ENCODE measurements around the gene CMPK2. TPM values are rescaled to one million over a fixed set of nuclear protein-coding genes. Genes with fewer than 3 reads are reported as not detected.

Gene CMPK2
- total RNA-seq, 4 donors from 2014 or later: 0.53 to 4.9 (median 1.7) TPM

- 49 to 83% methylated on average over 2 to 3 of the region's 3 CpGs for WGBS, 2 donors
- intact Hi-C loops (cut with DNase I): no loop called here
- DNase-seq: no peak
Observed at GRCh38 chr2:6845312-6845711, 20.4 kb downstream of the CMPK2 start.

GRCh38 chr2:6841537-6842287 is 24.0 kb downstream of the CMPK2 start:
- no peak overlapping the region for H3K4me3 ChIP-seq
- WGBS, 2 donors: 59 to 67% methylated on average over 2 of the region's 2 CpGs
- TF ChIP-seq POLR2A (IDR thresholded peaks at IDR 0.05): no peak
- TF ChIP-seq, protein P1, sequence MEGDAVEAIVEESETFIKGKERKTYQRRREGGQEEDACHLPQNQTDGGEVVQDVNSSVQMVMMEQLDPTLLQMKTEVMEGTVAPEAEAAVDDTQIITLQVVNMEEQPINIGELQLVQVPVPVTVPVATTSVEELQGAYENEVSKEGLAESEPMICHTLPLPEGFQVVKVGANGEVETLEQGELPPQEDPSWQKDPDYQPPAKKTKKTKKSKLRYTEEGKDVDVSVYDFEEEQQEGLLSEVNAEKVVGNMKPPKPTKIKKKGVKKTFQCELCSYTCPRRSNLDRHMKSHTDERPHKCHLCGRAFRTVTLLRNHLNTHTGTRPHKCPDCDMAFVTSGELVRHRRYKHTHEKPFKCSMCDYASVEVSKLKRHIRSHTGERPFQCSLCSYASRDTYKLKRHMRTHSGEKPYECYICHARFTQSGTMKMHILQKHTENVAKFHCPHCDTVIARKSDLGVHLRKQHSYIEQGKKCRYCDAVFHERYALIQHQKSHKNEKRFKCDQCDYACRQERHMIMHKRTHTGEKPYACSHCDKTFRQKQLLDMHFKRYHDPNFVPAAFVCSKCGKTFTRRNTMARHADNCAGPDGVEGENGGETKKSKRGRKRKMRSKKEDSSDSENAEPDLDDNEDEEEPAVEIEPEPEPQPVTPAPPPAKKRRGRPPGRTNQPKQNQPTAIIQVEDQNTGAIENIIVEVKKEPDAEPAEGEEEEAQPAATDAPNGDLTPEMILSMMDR (IDR thresholded peaks at IDR 0.05): no peak
- intact Hi-C loops (cut with DNase I): no loop called here
- no peak overlapping the region for H3K27ac ChIP-seq
- no peaks in the 10 kb centered on the region for H3K27me3 ChIP-seq
- peaks cover 0 to 4% (median 0%) of the 10 kb centered on the region in 3 donors for H3K36me3 ChIP-seq
- peaks cover 0 to 58% (median 52%) of the 10 kb centered on the region in 3 donors for H3K9me3 ChIP-seq
- DNase-seq: no peak
- no peaks in the 10 kb centered on the region for H3K4me1 ChIP-seq

More at GRCh38 chr2:6845312-6845711, 20.4 kb downstream of the CMPK2 start:
- H3K27ac ChIP-seq: no peak overlapping the region
- peaks cover 0 to 88% (median 74%) of the 10 kb centered on the region in 3 donors for H3K9me3 ChIP-seq
- H3K36me3 ChIP-seq: peaks cover 0 to 40% (median 0%) of the 10 kb centered on the region in 3 donors
- no peak overlapping the region for H3K4me3 ChIP-seq
- H3K27me3 ChIP-seq: no peaks in the 10 kb centered on the region
- no peak for TF ChIP-seq POLR2A (IDR thresholded peaks at IDR 0.05)
- TF ChIP-seq, protein P1 (IDR thresholded peaks at IDR 0.05): no peak
- no peaks in the 10 kb centered on the region for H3K4me1 ChIP-seq

DNA sequence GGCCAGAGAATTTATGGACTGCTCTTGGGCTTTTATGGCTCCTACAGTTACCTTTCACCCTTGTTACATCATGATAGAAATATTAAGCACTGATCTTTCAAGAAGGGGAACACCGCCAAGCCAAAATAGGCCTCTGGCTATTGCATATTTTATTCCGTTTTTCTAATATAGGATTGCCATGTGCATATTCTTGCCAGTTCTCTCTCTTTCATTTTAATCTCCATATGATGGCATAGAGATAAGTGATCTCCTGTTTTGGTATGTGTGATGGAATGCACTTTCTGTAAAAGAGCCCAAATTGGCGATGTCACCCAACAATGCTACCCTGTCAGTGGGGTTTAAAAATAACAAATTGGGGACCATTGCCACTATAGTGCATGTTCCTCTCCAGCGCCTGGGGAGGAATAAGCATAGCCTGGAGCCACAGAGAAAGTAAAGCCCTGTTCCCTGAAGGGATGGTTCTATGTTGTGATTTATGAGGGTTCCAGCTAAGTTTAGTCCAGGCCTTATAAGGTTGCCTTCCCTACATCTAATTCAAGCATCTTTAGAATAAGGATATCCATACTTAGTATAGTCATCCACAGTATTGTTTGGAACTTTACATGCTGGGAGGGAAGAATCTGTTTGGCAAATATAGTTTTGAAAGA is 26.9 kb downstream of the CMPK2 start:
- no peak overlapping the region for H3K27ac ChIP-seq
- 75 to 77% methylated on average over 4 of the region's 4 CpGs for WGBS, 2 donors
- intact Hi-C loops (cut with DNase I): no loop called here
- H3K4me1 ChIP-seq: no peaks in the 10 kb centered on the region
- H3K27me3 ChIP-seq: no peaks in the 10 kb centered on the region
- peaks cover 0 to 29% (median 23%) of the 10 kb centered on the region in 3 donors for H3K9me3 ChIP-seq
- DNase-seq: no peak
- no peak for TF ChIP-seq POLR2A (IDR thresholded peaks at IDR 0.05)
- TF ChIP-seq, protein P1 (IDR thresholded peaks at IDR 0.05): no peak
- H3K36me3 ChIP-seq: no peaks in the 10 kb centered on the region
- H3K4me3 ChIP-seq: no peak overlapping the region

DNA sequence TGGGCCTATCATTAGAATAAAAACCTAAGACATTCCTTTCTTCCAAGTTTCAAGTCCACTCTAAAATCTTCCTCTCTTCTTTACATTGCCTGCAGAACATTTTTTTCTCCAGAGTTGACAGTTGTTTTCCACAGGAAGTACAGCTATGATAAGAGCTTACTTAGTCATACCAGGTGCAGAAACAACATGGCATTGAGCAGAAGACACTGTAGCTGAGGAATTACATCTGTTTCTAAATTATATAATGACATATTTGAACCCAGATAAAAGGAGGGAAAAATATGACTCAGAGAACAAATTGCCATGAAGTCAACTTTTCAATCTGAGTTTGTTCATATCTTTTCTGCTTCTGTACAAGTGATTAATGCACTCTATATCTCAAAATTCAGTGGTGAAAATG is 30.2 kb downstream of the CMPK2 start:
- Histone ChIP-seq H3K27ac (no peak overlapping the region), H3K27me3 (no peaks in the 10 kb centered on the region), H3K9me3 (peaks cover 0 to under 1% (median 0%) of the 10 kb centered on the region in 3 donors), H3K4me3 (no peak overlapping the region), H3K36me3 (no peaks in the 10 kb centered on the region), H3K4me1 (no peaks in the 10 kb centered on the region)
- TF ChIP-seq, protein P1 (IDR thresholded peaks at IDR 0.05): no peak
- no peak for TF ChIP-seq POLR2A (IDR thresholded peaks at IDR 0.05)
- intact Hi-C loops (cut with DNase I): no loop called here
- DNase-seq: no peak

- no peak for DNase-seq
- Histone ChIP-seq H3K27me3 (no peaks in the 10 kb centered on the region), H3K4me3 (no peak overlapping the region), H3K4me1 (no peaks in the 10 kb centered on the region), H3K36me3 (no peaks in the 10 kb centered on the region), H3K27ac (no peak overlapping the region), H3K9me3 (no peaks in the 10 kb centered on the region)
- TF ChIP-seq, protein P1 (IDR thresholded peaks at IDR 0.05): no peak
- no peak for TF ChIP-seq POLR2A (IDR thresholded peaks at IDR 0.05)
- intact Hi-C loops (cut with DNase I): no loop called here
Observed at GRCh38 chr2:6834163-6834562, 31.5 kb downstream of the CMPK2 start.
